ENCODE measurements around the gene SNED1.
A peak's percentile ranks its signal among the peaks of the same experiment; 100 is the strongest.
"Not testable (repeated sequence)": the region's sequence is repeated elsewhere in the genome, so short reads cannot be mapped to it uniquely, and the experiment has no call there.

SNED1 gene

DNA sequence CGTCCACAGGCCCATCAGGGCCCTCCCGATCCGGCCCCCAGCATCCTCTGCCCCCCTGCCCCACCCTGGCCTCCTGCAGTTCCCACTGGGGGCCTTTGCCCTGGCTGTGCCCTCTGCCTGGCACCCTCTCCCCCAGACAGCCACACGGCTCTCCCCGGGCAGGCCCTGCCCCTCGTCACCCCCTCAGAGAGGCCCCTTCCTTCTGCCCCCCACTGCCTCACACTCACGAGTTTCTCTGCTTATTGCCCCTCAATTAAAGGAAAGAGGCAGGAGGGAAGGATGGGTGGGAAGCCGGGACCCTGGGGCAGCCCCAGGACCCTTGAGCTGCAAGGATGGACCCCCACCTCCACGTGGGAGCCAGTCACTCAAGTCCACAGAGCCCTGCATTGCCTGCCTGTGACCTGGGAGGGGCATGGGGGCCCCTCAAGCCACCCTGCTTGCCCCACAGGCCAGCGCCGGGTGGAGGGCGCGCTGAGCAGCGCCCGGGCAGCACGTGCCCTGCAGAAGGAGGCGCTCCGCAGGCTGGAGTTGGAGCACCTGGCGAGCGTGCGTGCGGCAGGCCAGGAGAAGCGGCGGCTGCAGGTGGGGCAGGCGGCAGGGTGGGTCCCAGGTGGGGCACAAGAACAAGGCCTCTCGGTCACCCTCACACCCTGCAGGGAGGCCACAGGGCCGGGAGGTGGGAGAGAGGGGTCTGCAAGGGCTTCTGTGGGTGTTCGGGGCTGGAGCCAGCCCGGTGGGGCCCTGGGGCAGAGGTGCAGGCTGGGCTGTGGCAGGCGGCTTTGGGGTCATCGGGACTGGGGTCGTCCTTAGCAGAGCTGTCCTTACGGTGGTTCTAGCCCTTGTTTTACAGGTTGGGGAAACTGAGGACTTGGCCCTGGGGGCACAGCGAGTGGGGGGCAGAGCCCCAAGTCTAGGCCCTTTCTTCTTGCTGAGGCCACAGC is 30.5 kb upstream of the SNED1 start:
- intact Hi-C loops (cut with DNase I) = no loop called here
- DNase-seq = no peak

DNA sequence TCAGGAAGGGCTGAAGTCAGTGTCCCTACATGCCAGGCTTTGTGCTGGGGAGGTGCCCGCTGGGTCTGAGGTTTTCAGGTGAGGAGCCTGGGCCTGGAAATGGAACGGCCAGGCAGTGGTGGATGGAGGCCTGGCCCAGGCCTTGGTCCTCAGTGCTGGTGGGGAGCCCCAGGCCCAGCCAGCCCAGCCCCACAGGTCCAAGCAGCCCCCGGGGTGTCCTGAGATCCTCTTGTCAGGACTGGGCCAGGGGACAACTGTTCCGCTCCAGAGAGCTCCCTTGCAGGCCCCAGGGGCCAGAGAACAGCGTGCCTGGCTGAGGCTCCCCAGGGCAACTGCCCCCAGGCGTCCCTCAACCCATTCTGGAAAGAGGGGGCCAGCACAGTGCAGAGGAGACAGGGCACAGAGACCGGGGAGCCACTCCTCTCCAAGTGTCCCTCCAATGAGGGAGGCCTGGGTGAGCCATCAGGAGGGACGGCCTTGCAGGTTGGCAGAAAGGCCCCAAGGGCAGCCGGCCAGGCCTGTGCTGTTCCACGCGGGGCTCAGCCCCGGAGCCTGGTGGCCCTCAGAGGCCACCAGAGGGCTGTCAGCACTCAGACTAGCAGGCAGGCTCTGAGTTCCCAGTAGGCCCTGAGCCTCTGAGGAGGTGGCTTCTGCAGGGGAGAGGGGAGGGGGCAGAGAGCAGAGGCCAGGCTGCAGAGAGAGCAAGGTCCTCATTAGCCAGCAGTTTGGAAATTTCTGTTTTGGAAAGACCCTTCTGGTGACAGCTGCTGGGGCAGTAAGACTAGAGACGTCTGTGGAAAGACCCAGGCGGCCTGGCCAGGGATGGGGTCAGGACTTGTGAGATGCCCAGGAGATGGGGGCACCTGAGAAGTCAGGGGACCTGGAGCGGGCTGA is 29.4 kb upstream of the SNED1 start:
- intact Hi-C loops (cut with DNase I) = no loop called here
- peak in 12 of 42 donors; percentile 32 to 72 (median 48) for DNase-seq

DNA sequence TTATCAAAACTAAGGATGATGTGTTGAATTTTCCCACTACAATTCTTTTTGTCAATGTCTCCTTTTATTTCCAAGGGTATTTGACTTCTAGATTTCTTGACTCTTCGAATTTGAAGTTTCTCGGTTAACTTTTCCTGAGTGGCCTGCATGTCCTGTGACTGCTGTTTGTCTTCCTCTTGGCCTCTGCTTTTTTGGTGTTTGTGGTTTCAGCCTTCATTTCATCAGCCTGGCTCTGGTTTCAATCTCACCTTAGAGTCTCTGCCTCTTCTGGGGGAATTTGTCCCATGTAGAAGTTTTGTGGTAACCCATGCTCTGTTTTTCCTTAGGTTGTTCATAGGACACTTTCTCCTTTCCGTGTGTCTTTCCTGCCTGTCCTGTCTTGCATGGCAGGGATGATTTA is 28.3 kb upstream of the SNED1 start:
- DNase-seq = no peak
- intact Hi-C loops (cut with DNase I) = no loop called here

DNA sequence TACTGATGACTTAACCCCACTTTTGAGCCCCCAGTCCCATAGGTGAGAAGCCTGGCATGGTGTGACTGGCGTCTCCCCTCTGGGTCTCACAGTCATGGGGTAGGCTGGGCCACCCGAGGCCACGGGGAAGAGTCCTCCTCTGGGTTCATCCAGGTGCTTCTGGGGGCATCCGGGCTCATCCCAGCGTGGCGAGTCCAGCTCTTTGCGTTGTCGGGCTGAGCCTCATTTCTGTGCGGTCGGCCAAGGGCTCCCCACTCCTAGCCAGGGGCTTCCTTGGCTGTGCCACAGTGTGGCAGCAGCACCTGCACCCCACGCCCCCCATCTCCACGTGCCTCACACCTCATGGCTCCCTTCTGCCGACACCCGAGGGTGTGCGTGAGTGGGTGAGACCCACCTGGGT is 27.6 kb upstream of the SNED1 start:
- no peak for DNase-seq
- intact Hi-C loops (cut with DNase I) = no loop called here

DNA sequence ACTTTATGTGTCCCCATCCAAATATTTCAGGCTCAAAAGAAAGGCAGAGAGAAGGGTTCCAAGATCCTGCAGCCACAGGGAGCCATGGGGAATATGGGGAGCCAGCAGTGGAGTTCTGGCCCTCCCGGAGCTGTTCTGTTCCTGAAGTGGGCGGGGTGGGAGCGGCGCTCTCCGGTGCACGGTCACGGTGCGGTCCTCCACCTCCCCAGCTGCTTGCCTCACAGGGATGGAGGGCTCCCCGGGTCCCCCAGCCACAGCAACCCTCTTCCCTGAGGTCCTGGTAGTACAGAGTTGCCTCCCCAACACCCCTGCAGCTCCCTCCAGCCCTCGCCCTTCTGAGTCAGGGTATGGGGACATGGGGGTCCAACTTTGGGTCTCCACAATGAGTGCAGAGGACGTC is 26.2 kb upstream of the SNED1 start:
- intact Hi-C loops (cut with DNase I) = no loop called here

DNA sequence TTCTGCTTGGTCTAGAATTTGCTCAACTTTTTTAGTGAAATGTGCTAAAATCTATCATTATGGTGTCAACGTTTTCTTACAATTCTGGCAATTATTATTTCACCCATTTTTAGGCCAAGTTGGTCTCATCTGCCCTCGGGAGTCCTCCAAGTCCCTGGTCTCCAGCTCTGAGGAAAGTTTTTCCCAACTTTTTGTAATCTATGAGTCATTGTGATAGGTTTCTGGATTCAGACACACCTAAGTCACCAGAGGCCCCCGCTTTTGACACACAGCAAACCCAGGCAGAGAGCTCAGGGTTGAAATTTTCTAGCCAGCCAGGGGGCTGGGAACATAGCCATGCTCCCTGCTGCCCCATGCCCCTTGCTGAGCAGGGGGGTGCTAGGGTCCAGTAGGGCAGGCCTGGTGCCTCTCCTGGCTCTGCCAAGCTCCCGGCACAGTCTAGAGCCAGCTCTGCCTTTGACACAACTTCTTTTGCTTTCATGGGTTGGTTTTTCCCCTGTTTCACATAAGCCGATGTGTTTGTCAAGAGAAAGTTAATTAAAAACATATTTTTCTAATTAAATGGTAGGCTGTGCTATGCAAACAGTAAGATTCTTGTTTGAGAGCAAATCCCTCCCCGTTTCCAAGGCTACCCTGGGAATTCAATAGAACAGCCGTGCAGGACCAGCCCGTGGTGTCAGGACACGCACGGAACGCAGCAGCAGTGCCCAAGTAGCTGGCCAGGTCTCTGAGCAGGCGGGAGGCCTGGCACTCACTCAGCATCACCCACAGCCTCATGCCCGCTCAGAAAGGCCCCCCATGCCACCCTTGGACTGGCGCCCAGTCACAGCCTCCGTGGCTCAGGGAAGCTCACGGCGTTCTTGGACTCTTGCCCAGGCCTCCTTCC is 25.5 kb upstream of the SNED1 start:
- DNase-seq = peak in 33 of 42 donors; percentile 18 to 77 (median 56)
- intact Hi-C loops (cut with DNase I) = no loop called here

More for the DNA sequence above, 26.2 kb upstream of the SNED1 start:
- DNase-seq = no peak

DNA sequence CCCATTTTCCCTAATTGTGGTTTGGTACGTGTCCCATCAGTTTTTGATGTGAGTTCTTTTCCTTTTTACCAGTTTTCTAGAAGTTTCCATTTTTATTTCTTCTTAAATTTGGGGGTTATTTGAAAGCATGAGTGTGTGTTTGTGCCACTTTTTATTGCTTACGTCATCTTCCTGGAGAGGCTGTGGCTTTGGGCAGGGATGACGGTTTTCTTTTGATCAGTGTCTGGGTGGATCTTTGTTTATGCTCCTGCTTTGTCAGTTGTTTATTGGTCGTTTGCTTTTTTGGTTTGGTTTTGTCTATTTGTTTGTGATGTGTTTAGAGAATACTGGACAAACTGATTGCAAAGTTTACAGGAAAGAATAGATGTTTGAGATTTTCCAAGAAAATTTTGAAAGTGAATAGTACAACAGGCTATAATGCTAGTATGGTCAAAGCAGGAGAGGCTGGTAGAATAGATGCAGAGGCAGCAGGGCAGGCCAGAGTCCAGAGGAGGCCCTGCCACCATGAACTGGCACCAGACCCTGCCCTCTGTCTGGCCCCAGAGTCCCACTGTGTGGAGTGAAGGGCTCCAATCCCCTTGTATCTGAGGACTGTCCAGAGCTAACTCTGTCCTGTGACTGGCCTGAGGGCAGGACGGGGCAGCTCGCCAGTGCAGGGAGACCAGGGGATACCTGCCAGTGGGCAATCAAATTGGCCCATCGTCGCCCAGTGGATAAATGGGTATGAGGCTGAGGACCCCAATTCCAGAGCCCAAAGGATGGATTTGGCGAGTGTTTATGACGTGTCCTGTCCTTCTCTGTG is 23.4 kb upstream of the SNED1 start:
- DNase-seq = no peak
- intact Hi-C loops (cut with DNase I) = no loop called here

DNA sequence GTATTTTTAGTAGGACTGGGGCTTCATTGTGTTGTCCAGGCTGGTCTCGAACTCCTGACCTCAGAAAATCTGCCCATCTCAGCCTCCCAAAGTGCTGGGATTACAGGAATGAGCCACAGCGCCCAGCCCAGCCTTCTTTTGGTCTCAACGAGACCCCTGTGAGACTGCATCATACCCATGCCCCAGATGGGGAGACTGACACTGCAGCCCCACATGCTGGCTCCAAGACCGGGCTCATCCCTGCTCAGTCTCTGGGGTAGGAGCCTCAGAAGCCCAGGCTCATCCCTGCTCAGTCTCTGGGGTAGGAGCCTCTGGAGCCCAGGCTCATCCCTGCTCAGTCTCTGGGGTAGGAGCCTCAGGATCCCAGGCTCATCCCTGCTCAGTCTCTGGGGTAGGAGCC is 22.5 kb upstream of the SNED1 start:
- DNase-seq; intact Hi-C loops (cut with DNase I): not testable (repeated sequence)

DNA sequence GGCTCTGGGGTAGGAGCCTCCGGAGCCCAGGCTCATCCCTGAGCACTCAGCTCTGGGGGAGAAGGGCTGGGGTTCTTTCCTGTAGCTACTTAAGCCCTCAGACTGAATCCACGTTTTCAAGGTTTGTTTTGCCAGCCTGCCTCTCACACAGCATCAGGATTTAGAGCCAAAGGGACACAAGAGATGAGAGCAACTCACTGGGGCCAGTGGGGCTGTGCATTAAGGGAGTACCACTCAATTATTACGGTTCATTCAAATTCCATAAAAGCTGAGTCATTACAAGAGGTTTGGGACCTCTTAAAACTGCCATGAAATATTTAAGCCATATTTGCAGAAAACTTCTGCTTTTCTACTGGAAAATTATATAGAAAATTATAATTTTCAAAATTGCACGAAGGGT is 17.1 kb upstream of the SNED1 start:
- DNase-seq = no peak
- intact Hi-C loops (cut with DNase I) = no loop called here

DNA sequence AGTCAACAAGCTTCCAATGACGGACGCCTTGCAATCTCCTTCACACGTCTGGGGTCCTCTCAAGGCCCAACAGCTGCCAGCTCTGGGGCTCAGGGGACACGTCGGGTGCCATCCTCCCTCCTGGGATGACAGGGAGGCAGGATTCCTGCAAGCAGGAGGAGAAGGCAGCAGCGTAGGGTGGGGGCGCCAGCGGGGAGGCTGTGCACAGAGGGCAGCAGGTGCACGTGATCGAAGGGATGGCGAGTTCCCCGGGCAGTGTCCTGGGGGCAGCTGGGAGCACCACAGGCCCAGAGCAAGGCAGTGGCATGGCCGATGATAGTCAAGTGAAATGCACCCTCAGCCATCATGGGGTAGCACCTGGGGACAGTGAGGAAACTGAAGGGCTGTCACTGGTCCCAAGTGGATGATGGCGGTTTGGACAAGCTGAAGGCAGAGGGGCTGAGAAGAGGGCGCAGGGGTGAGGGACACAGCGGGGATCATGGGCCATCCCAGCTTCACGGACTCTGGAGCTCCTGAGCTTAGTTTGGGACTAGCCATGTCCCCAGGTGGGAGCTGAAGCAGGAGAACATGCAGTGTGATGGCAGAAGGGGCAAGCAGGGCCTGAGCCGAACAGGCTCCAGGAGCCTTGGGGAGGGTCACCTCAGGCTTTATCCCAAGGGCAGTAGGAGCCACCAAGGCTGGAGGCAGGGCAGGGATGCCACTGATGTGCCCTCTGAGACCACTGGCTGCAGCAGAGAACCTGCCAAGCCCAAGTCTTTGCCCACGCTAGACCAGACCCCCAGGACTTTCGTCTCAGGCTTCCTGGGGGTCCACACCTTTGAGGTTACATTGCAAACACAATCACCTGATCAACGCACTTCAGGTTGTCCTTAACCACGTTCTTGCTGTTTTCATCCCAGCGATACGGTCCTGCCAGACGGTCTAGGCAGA is 16.3 kb upstream of the SNED1 start:
- intact Hi-C loops (cut with DNase I) = no loop called here
- peak in 4 of 42 donors; percentile 1 to 7 (median 2) for DNase-seq

DNA sequence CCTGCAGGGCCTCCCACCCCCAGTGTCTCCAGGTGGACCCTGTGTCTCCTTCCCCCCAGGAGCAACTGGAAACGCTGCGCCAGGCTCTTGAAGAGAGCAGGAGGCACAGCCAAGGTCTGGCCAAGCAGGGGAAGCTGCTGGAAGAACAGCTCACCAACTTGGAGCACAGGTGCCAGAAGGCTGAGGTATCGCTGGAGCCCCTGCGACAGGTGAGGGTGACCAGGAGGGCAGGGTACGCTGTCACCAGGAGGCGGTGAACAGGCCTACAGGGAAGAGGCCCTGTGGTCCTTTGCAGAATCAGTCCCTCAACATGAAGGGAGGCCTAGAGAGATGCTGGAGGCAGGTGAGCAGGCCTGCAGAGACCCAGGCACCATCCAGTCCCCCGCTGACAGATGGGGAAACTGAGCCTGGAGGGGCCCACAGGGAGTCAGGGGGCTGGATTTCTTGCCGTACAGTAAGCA is 15.6 kb upstream of the SNED1 start:
- intact Hi-C loops (cut with DNase I) = no loop called here
- peak in 2 of 42 donors; percentile 3 for DNase-seq

DNA sequence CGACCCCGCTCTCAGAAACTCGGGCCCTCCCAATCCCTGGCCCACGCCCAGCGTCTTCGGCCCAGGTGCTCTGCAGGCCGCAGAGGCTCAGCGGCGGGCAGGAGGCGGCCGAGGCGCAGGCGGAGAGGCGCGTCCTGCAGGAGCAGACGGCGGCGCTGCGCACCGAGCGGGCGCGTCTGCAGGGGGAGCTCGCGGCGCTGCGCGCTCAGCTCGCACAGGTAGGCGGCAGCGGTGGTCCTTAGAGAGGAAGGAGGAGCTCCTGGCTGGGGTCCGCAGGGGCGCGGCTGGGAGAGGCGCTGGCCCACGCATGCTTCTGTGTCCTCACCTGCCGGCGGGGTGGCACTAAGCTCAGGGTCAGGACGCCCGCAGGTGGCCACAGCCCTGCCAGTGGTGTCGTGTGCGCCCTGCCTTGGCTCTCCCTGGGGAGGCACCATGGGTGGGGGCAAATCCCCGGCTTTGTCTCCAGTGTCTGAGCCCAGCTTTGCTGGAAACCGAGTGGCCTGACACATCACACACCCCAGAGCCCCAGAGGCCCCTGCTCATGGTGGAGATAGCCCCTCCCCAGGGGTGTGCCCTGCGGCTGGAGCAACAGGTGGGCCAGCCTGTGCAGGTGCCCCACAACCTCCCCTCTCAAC is 14.9 kb upstream of the SNED1 start:
- intact Hi-C loops (cut with DNase I) = no loop called here
- DNase-seq = peak in 7 of 42 donors; percentile 13 to 50 (median 32)

DNA sequence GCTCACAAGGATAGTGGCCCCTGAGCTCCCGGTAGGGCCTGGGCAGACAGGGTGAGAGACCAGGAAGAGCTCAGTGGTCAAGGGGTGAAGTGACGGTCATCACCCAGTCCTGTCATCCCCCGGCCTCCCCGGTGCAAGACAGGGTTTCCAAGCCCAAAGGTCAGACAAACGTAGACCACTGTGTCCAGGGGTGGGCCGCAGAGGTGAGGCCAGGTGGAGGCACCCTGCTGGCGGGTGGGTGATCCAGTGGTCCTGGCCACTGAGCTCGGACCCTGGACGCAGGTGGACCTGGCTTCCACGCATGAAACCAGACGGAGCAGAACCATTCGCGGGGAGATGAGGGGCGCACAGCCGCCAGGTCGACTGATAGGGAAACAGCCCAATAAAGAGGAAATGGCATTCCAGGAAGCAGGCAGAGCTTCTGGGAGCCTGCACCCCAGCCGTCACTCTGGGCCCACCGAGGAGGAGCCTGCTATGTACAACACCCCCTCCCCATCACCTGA is 14.4 kb upstream of the SNED1 start:
- peak in 1 of 42 donors; percentile 4 for DNase-seq
- intact Hi-C loops (cut with DNase I) = no loop called here

DNA sequence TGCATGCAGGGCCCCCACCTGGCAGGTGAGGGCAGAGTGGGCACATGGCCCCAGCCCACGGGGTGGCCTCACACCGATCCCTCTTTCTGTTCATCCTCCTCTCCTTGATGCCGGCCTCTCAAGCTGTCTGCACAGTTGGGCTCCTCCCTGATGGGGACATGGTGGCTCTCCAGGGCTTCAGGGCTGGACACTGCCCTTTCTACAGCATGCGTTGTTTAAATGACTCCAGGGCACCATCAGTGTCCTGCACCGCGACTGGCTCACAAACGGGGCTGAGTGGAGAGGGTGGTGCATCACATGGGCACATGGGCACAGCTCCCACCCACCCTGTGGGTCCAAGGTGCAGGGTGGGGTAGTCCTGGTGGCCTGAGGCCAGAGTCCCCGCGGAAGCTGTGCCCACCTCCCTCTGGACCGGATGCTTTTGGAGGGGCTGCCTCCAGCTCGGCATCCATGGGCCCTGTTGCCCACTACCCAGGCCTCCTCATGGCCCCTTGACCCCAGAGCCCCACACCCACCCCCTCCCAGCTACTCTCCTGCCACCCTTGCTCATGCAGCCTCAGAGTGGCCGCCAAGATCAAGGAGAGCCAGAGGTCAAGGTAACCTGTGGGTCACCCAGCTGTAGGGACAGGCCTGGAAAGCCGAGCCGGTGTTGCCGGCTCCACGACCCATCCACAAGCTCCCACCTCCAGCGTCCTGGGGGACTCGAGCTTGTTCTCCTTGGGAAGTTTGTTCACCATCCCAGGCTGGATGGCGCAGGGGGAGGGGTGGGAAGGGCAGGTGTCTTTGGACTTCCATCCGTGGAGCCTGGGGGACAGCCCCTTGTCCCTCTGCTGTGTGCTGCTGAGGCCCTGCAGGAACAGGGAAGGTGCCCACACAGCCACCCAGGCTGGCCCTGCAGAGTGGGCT is 12.3 kb upstream of the SNED1 start:
- peak in 6 of 42 donors; percentile 1 to 13 (median 4) for DNase-seq
- intact Hi-C loops (cut with DNase I) = no loop called here

DNA sequence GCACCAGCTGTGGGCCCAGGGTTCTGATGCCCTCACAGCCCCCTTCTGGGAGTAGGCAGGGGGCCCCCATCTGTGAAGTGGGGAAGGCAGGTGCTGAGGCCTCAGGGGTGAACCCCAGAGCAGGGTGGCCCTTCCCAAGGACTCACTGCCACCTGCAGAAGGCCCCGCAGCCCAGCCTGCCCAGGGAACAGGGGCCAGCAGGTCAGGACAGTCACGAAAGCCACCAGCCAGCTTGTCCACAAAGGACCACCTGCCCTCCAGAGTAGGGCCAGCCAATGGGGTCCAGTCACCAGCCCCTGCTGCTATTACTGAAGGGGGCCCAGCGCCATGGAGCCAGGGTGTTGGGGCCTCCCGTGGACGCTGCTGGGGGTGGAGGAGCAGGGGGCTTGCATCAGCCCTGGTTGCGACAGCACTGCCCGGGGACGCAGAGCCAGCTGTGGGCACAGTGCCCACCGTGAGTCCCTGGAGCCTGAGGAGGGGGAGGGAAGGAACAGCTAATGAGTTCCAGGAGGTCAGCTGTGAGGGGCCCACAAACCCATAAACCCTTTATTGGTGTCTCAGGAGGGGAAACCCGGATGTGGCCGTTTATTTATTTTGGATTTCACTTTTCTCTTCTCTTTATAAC is 11.5 kb upstream of the SNED1 start:
- intact Hi-C loops (cut with DNase I) = no loop called here
- peak in 10 of 42 donors; percentile 16 to 73 (median 33) for DNase-seq

All from head of caudate nucleus (tissue), 42 donors.